HEK293 (cell line): Measurements from ENCODE around the gene SYNM.

Experiments used
- CTCF ChIP-seq: fragments of 450-650 bp; formaldehyde crosslinking; IDR thresholded peaks from 2 replicates; pipeline ENCODE4 v1.5.1; 2016; ENCODE audit warnings: missing biosample characterization, missing genetic modification characterization
- ZNF350 ChIP-seq: fragments of 450-650 bp; formaldehyde crosslinking; IDR thresholded peaks from 2 replicates; pipeline ENCODE4 v1.5.0; 2017; ENCODE audit warnings: missing biosample characterization, mild to moderate bottlenecking, missing genetic modification characterization
- ZNF660 ChIP-seq: fragments of 450-650 bp; IDR thresholded peaks from 2 replicates; pipeline ENCODE4 v1.5.1; 2018; ENCODE audit warnings: missing biosample characterization, mild to moderate bottlenecking, missing genetic modification characterization
- ZSCAN5A ChIP-seq: fragments of 450-650 bp; formaldehyde crosslinking; IDR thresholded peaks from 2 replicates; pipeline ENCODE4 v1.5.1; 2016; ENCODE audit warnings: missing biosample characterization, missing genetic modification characterization
- TF ChIP-seq, protein P1 (sequence below): fragments of 450-650 bp; formaldehyde crosslinking; IDR thresholded peaks from 2 replicates; pipeline ENCODE4 v1.5.1; 2016; ENCODE audit warnings: missing biosample characterization, missing genetic modification characterization

- TF ChIP-seq ZNF350 (no peak), CTCF (no peak), ZNF660 (tag by site-specific recombination) (no peak), ZSCAN5A (tag by site-specific recombination) (no peak)
- TF ChIP-seq, protein P1, sequence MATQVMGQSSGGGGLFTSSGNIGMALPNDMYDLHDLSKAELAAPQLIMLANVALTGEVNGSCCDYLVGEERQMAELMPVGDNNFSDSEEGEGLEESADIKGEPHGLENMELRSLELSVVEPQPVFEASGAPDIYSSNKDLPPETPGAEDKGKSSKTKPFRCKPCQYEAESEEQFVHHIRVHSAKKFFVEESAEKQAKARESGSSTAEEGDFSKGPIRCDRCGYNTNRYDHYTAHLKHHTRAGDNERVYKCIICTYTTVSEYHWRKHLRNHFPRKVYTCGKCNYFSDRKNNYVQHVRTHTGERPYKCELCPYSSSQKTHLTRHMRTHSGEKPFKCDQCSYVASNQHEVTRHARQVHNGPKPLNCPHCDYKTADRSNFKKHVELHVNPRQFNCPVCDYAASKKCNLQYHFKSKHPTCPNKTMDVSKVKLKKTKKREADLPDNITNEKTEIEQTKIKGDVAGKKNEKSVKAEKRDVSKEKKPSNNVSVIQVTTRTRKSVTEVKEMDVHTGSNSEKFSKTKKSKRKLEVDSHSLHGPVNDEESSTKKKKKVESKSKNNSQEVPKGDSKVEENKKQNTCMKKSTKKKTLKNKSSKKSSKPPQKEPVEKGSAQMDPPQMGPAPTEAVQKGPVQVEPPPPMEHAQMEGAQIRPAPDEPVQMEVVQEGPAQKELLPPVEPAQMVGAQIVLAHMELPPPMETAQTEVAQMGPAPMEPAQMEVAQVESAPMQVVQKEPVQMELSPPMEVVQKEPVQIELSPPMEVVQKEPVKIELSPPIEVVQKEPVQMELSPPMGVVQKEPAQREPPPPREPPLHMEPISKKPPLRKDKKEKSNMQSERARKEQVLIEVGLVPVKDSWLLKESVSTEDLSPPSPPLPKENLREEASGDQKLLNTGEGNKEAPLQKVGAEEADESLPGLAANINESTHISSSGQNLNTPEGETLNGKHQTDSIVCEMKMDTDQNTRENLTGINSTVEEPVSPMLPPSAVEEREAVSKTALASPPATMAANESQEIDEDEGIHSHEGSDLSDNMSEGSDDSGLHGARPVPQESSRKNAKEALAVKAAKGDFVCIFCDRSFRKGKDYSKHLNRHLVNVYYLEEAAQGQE (tag by site-specific recombination), result no peak
Observed at GRCh38 chr15:99168601-99169580, 64.0 kb downstream of the SYNM start.
